Loucy (cell line): ENCODE data around the gene LETM1.

Experiments used
- H2AFZ ChIP-seq: fragments of 200-600 bp; sonication (generic); 2 replicates; pipeline ENCODE4 v1.6.0; 2016; ENCODE audit warnings: antibody characterized with exemption, mild to moderate bottlenecking, low read length, moderate library complexity
- H3F3A ChIP-seq: fragments of 200-600 bp; 2 replicates; pipeline ENCODE4 v1.6.0; 2016; ENCODE audit warnings: antibody characterized with exemption, low read depth, mild to moderate bottlenecking
- H3K27me3 ChIP-seq: fragments of 200-600 bp; sonication (generic); 2 replicates; pipeline ENCODE4 v1.6.1; 2014; ENCODE audit warnings: low read length, mild to moderate bottlenecking; ENCODE audit not compliant: insufficient read depth, poor library complexity, severe bottlenecking
- H3K36me3 ChIP-seq: fragments of 200-600 bp; sonication (generic); 2 replicates; pipeline ENCODE4 v1.6.1; 2016; ENCODE audit warnings: low read length; ENCODE audit not compliant: insufficient read depth
- H3K4me1 ChIP-seq: fragments of 200-600 bp; sonication (generic); 2 replicates; pipeline ENCODE4 v1.5.1; 2014; ENCODE audit warnings: low read length, mild to moderate bottlenecking; ENCODE audit not compliant: insufficient read depth, poor library complexity, severe bottlenecking
- H3K4me2 ChIP-seq: fragments of 200-600 bp; sonication (generic); 2 replicates; pipeline ENCODE4 v1.6.0; 2014; ENCODE audit warnings: antibody characterized with exemption, low read length, low read depth, mild to moderate bottlenecking; ENCODE audit not compliant: poor library complexity, severe bottlenecking
- H3K4me3 ChIP-seq: fragments of 200-600 bp; sonication (generic); 2 replicates; pipeline ENCODE4 v1.5.1; 2014; ENCODE audit warnings: low read length, mild to moderate bottlenecking, mixed read lengths; ENCODE audit not compliant: poor library complexity, severe bottlenecking
- H3K79me2 ChIP-seq: fragments of 200-600 bp; sonication (generic); 2 replicates; pipeline ENCODE4 v1.6.1; 2014; ENCODE audit warnings: low read length; ENCODE audit not compliant: insufficient read depth
- H3K9ac ChIP-seq: fragments of 200-600 bp; sonication (generic); 2 replicates; pipeline ENCODE4 v1.6.0; 2014; ENCODE audit warnings: mild to moderate bottlenecking, low read depth, low read length, moderate library complexity; ENCODE audit not compliant: poor library complexity, severe bottlenecking
- H3K9me2 ChIP-seq: fragments of 200-600 bp; sonication (generic); replicated peaks from 2 replicates; pipeline ENCODE4 v1.6.1; 2016; ENCODE audit warnings: low read depth, low read length, mixed read lengths
- H3K9me3 ChIP-seq: fragments of 200-600 bp; sonication (generic); 2 replicates; pipeline ENCODE4 v1.6.1; 2014; ENCODE audit warnings: mild to moderate bottlenecking, antibody characterized with exemption, low read length, low read depth; ENCODE audit not compliant: insufficient read depth
- H4K20me1 ChIP-seq: fragments of 200-600 bp; sonication (generic); 2 replicates; pipeline ENCODE4 v1.6.0; 2014; ENCODE audit warnings: antibody characterized with exemption, low read length, mild to moderate bottlenecking; ENCODE audit not compliant: insufficient read depth, poor library complexity, severe bottlenecking
- EZH2phosphoT487 ChIP-seq: fragments of 200-600 bp; IDR thresholded peaks from 2 replicates; pipeline ENCODE4 v1.6.1; 2018; ENCODE audit warnings: antibody characterized with exemption, mild to moderate bottlenecking, moderate library complexity, borderline replicate concordance
- TF ChIP-seq, protein P1 (sequence below): fragments of 200-600 bp; sonication (generic); conservative IDR thresholded peaks from 2 replicates; pipeline ENCODE4 v1.5.1; 2014; ENCODE audit warnings: mild to moderate bottlenecking, antibody characterized with exemption, low read length

Gene LETM1

DNA sequence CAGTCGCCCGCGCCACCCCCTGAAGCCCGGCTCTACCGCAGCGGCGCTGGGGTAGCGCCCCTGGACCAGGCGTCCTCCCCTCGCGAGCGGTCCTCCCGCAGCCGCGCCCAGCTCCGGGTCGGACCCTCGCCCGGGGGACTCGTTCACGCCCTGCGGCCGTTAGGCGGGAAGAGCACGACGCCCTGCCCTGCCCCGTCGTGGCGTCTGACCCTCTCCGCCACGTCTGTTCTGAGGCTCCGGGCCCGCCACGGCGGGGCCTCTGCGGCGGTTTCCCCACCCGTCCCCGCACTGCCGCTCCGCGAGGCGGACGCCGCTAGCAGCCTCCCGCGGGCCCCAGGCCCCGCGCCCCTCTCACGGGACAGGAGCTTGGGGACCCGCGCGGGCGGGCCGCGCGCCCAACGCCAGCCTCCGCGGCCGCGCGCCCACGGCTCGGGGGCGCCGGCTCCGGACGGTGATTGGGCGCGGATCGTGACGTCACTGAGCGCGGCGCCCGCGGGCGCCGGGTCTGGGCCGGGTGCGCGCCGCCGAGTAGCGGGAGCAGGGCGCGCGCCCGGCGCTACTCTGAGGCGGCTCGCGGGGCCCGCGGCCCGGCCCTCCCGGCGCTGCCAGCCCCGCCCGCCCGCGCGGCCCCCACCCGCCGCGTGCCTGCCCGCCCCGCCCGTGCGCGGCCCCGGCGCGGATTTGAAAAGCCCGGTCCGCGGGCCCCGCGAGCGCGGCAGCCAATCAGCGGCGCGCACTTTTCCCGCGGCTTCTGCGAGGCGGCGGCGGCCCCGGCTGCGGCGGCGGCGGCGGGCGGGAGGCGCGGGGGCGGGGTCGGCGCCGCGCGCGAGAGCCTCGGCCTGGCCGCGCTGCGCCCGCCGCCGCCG is 14.9 kb upstream of the LETM1 start, which contains the start of gene NSD2:
Gene NSD2 (plus strand): TSS at position 816 of the 866 bp plus-strand sequence. CDS start 29,262 bp downstream, outside the sequence.
- Histone ChIP-seq H3F3A (no peaks in the 10 kb centered on the region), H3K4me2 (peak within 1 kb of the TSS; percentile 97), H3K79me2 (peaks cover 53% of the 10 kb centered on the region), H3K36me3 (no peaks in the 10 kb centered on the region), H3K4me1 (peaks cover 22% of the 10 kb centered on the region), H3K9me2 (no peaks in the 10 kb centered on the region), H3K4me3 (peak within 1 kb of the TSS; percentile 93), H4K20me1 (peaks cover 29% of the 10 kb centered on the region), H3K9me3 (no peaks in the 10 kb centered on the region), H3K9ac (peak within 1 kb of the TSS; percentile 95), H2AFZ (peak within 1 kb of the TSS; percentile 78), H3K27me3 (no peaks in the 10 kb centered on the region)
- TF ChIP-seq EZH2phosphoT487 = no peak
- TF ChIP-seq, protein P1, sequence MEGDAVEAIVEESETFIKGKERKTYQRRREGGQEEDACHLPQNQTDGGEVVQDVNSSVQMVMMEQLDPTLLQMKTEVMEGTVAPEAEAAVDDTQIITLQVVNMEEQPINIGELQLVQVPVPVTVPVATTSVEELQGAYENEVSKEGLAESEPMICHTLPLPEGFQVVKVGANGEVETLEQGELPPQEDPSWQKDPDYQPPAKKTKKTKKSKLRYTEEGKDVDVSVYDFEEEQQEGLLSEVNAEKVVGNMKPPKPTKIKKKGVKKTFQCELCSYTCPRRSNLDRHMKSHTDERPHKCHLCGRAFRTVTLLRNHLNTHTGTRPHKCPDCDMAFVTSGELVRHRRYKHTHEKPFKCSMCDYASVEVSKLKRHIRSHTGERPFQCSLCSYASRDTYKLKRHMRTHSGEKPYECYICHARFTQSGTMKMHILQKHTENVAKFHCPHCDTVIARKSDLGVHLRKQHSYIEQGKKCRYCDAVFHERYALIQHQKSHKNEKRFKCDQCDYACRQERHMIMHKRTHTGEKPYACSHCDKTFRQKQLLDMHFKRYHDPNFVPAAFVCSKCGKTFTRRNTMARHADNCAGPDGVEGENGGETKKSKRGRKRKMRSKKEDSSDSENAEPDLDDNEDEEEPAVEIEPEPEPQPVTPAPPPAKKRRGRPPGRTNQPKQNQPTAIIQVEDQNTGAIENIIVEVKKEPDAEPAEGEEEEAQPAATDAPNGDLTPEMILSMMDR = no peak

DNA sequence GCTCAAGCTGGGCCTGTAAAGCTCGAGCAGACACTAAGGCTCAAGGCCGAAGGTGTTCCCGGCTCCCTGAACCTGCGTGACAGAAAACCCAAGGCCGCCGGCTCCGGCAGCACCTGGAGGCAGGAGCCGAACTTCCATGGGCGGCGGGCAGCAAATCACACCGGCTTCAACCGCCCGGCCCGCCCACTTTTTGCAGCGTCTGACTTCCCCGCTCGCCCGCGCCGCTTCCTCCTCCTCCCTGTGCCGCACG is 14.3 kb upstream of the LETM1 start:
- H3F3A ChIP-seq = no peaks in the 10 kb centered on the region
- no peaks in the 10 kb centered on the region for H3K9me3 ChIP-seq
- no peaks in the 10 kb centered on the region for H3K27me3 ChIP-seq
- peaks cover 47% of the 10 kb centered on the region for H3K79me2 ChIP-seq
- peak overlapping the region; percentile 97 for H3K4me2 ChIP-seq
- H3K4me1 ChIP-seq = peaks cover 22% of the 10 kb centered on the region
- H2AFZ ChIP-seq = peak overlapping the region; percentile 78
- peaks cover 28% of the 10 kb centered on the region for H4K20me1 ChIP-seq
- peak overlapping the region; percentile 85 for H3K9ac ChIP-seq
- peak overlapping the region; percentile 73 for H3K4me3 ChIP-seq
- TF ChIP-seq, protein P1 = no peak
- no peak for TF ChIP-seq EZH2phosphoT487
- no peaks in the 10 kb centered on the region for H3K9me2 ChIP-seq
- no peaks in the 10 kb centered on the region for H3K36me3 ChIP-seq

DNA sequence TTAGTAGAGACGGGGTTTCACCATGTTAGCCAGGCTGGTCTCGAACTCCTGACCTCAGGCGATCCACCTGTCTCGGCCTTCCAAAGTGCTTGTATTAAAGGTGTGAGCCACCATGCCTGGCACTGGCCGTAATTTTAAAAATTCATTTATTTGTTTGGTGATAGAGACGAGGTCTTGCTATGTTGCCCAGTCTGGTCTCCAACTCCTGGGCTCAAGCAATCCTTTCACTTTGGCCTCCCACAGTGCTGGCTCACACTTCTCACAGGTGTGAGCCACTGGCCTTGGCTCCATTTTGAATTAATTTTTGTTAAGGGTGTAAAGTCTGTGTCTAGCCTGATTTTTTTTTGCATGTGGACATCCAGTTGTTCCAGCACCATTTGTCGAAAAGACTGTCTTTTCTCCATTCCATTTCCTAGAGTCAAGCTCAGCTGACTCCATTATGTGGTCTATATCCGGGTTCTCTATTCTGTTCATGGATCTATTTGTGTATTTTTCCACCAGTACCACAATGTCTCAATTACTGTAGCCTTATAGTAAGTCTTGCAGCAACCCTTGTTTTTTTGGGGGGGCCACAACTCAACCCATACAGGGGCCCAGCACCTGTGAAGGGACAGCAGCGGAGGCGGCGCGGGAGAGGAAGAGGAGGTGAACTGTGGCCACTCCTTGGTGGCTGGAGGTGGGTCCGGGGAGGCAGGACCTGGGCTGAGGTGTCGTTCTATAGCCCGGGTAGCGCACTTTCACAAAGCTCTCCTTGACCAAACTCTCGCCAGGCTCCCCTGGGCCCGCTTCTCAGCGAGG is 13.8 kb upstream of the LETM1 start:
- peaks cover 23% of the 10 kb centered on the region for H4K20me1 ChIP-seq
- H3K4me3 ChIP-seq = peak overlapping the region; percentile 73
- H3K9me3 ChIP-seq = no peaks in the 10 kb centered on the region
- H3K27me3 ChIP-seq = no peaks in the 10 kb centered on the region
- H3F3A ChIP-seq = no peaks in the 10 kb centered on the region
- no peaks in the 10 kb centered on the region for H3K36me3 ChIP-seq
- peak overlapping the region; percentile 78 for H2AFZ ChIP-seq
- H3K9me2 ChIP-seq = no peaks in the 10 kb centered on the region
- H3K4me1 ChIP-seq = peaks cover 21% of the 10 kb centered on the region
- TF ChIP-seq, protein P1 = no peak
- no peak for TF ChIP-seq EZH2phosphoT487
- peak overlapping the region; percentile 85 for H3K9ac ChIP-seq
- H3K4me2 ChIP-seq = peak overlapping the region; percentile 97
- H3K79me2 ChIP-seq = peaks cover 42% of the 10 kb centered on the region
